Endothelial cell of umbilical vein (primary cell): ENCODE results near the gene ZSCAN2.

Source experiments
- TF ChIP-seq, protein P1 (sequence below): IDR thresholded peaks from 2 replicates; pipeline ENCODE4 v1.6.1; 2011; ENCODE audit not compliant: insufficient read depth, insufficient read length
- TF ChIP-seq, protein P2 (sequence below), 2 donors: IDR thresholded peaks; 1 replicate in 1 of 2; 2 replicates in 1 of 2; pipeline ENCODE4 v1.5.1; 2011; ENCODE audit warnings: low read length in 2 of 2, mild to moderate bottlenecking in 2 of 2, moderate library complexity in 2 of 2, control low read depth in 1 of 2, inconsistent platforms in 1 of 2, low read depth in 1 of 2; ENCODE audit not compliant: insufficient read depth in 1 of 2; ENCODE audit errors: extremely low read depth in 1 of 2

DNA sequence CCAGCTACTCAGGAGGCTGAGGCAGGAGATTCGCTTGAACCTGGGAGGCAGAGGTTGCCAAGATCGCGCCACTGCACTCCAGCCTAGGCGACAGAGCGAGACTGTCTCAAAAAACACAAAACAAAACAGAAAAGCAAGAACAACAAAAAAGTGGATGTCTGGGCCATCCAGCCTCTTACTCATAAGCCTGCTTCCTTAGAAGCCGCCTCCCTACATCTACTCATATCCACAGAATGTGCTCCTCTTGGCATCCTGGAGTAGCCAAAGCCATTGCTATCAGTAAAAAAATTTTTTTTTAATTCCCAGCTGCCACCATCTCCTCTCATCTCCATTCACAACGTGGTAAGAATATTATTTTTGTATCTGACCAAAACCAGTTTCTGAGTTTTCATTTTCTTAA, 10.8 kb downstream of the ZSCAN2 start:
- TF ChIP-seq, protein P1, sequence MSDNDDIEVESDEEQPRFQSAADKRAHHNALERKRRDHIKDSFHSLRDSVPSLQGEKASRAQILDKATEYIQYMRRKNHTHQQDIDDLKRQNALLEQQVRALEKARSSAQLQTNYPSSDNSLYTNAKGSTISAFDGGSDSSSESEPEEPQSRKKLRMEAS = no peak
- TF ChIP-seq, protein P2, sequence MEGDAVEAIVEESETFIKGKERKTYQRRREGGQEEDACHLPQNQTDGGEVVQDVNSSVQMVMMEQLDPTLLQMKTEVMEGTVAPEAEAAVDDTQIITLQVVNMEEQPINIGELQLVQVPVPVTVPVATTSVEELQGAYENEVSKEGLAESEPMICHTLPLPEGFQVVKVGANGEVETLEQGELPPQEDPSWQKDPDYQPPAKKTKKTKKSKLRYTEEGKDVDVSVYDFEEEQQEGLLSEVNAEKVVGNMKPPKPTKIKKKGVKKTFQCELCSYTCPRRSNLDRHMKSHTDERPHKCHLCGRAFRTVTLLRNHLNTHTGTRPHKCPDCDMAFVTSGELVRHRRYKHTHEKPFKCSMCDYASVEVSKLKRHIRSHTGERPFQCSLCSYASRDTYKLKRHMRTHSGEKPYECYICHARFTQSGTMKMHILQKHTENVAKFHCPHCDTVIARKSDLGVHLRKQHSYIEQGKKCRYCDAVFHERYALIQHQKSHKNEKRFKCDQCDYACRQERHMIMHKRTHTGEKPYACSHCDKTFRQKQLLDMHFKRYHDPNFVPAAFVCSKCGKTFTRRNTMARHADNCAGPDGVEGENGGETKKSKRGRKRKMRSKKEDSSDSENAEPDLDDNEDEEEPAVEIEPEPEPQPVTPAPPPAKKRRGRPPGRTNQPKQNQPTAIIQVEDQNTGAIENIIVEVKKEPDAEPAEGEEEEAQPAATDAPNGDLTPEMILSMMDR (IDR thresholded peaks at IDR 0.05; ENCODE audit: extremely low read depth in 1 of 2, insufficient read depth in 1 of 2, low read depth in 1 of 2, low read length in 2 of 2) = no peak
